ENCODE results near the gene CCDC7.
"Not testable (repeated sequence)": the region's sequence is repeated elsewhere in the genome, so short reads cannot be mapped to it uniquely, and the experiment has no call there.

The CCDC7 gene

DNA sequence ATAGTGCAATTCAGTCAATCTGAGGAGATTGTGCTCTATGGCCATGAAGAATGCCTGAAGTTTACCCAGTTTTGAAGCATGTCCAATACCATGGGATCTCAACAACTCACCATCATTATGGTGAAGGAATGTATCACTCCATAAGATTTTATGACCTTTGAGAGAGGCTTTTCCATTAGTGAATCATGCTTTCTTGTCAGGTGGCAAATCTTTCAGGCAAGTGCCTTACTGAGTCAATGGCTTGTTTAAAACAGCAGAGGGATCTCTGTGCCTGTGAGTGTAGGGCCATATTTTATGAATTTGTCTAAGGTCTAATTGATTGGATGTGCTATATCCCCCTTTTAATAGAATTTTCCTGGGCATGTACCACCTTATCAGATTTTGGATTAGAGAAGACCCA is 131.5 kb downstream of the CCDC7 start:
- DNase-seq (ENCODE audit: low read depth): no peak
- no peak for TF ChIP-seq CTCF (IDR thresholded peaks at IDR 0.05; ENCODE audit: insufficient read depth, low read depth, low read length, missing control alignments)
- no peak overlapping the region for H3K4me3 ChIP-seq (ENCODE audit: low read depth, low read length)

DNA sequence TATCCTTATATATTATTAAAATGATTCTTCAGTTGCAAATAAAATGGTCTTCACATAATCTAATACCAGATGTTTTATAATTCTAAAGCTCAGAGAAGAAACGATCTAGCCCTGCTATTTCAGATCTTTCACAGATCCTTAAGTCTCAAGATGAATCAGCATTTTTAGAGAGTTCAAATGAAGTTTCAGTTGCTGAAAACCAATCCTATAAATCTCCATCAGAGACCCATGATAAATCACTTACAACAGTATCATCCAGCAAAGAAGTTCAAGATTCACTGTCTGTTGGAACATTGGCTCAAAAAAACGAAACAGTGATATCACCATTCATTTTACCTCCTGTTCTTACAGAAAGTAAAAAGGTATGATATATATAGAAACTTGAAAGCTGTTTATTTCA is 137.0 kb downstream of the CCDC7 start:
- H3K4me3 ChIP-seq (ENCODE audit: low read depth, low read length): no peak overlapping the region
- TF ChIP-seq CTCF (IDR thresholded peaks at IDR 0.05; ENCODE audit: insufficient read depth, low read depth, low read length, missing control alignments): no peak
- DNase-seq (ENCODE audit: low read depth): no peak

GRCh38 chr10:32598022-32598421 is 152.1 kb downstream of the CCDC7 start:
- not testable (repeated sequence) for DNase-seq (ENCODE audit: low read depth); H3K4me3 ChIP-seq (ENCODE audit: low read depth, low read length)

DNA sequence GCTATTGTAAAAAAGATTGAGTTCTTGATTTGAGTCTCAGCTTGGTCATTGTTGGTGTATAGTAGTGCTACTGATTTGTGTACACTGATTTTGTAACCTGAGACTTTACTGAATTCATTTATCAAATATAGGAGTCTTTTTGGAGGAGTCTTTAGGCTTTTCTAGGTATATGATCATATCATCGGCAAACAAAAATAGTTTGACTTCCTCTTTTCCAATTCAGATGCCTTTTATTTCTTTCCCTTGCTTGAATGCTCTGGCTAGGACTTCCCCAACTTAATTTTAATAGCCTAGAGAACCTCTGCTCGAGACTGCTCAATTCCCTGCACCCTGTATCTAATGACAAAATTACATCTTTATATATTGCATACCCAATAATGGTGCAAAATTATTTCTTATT is 154.4 kb downstream of the CCDC7 start:
- TF ChIP-seq CTCF (IDR thresholded peaks at IDR 0.05; ENCODE audit: insufficient read depth, low read depth, low read length, missing control alignments): no peak
- DNase-seq (ENCODE audit: low read depth): no peak
- H3K4me3 ChIP-seq (ENCODE audit: low read depth, low read length): no peak overlapping the region

DNA sequence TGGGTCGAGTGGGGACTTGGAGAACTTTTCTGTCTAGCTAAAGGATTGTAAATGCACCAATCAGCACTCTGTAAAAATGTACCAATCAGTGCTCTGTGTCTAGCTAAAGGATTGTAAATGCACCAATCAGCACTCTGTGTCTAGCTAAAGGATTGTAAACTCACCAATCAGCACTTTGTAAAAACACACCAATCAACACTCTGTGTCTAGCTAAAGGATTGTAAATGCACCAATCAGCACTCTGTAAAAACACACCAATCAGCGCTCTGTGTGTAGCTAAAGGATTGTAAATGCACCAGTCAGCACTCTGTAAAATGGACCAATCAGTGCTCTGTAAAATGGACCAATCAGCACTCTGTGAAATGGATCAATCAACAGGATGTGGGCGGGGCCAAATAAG is 155.6 kb downstream of the CCDC7 start:
- DNase-seq (ENCODE audit: low read depth); H3K4me3 ChIP-seq (ENCODE audit: low read depth, low read length): not testable (repeated sequence)

DNA sequence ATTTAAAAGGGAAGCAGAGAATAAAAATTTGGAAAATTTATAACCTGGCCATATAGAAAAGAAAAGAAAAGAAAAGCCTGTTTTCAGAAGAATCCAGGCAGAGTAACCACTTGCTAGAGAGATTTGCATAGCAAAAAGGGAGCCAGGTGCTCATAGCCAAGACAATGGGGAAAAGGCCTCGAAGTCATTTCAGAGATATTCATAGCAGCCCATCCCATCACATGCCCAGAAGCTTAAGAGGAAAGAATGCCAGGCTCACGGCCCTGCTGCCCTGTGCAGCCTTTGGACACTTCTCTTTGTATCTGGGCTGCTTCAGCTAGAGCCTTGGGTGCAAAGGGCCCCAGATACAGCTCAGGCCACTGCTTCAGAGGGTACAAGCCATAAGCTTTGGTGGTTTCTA is 159.8 kb downstream of the CCDC7 start:
- no peak for TF ChIP-seq CTCF (IDR thresholded peaks at IDR 0.05; ENCODE audit: insufficient read depth, low read depth, low read length, missing control alignments)
- no peak overlapping the region for H3K4me3 ChIP-seq (ENCODE audit: low read depth, low read length)
- no peak for DNase-seq (ENCODE audit: low read depth)

- not testable (repeated sequence) for H3K4me3 ChIP-seq (ENCODE audit: low read depth, low read length); DNase-seq (ENCODE audit: low read depth)
Observed at GRCh38 chr10:32610543-32610942, 164.6 kb downstream of the CCDC7 start.

- no peak overlapping the region for H3K4me3 ChIP-seq (ENCODE audit: low read depth, low read length)
- no peak for DNase-seq (ENCODE audit: low read depth)
- TF ChIP-seq CTCF (IDR thresholded peaks at IDR 0.05; ENCODE audit: insufficient read depth, low read depth, low read length, missing control alignments): no peak
Observed at GRCh38 chr10:32616438-32616837, 170.5 kb downstream of the CCDC7 start.

GRCh38 chr10:32618482-32618881 is 172.5 kb downstream of the CCDC7 start:
- DNase-seq (ENCODE audit: low read depth): no peak
- no peak for TF ChIP-seq CTCF (IDR thresholded peaks at IDR 0.05; ENCODE audit: insufficient read depth, low read depth, low read length, missing control alignments)
- no peak overlapping the region for H3K4me3 ChIP-seq (ENCODE audit: low read depth, low read length)
